Uterine smooth muscle cell (primary cell): ENCODE measurements around the gene DTNA. TPM values are rescaled to one million over a fixed set of nuclear protein-coding genes. Genes with fewer than 3 reads are reported as not detected.

Experiments
- total RNA-seq: library from RNA; depleted of rRNA; stranded (reverse); fragments of >200 nt; gene quantifications from 2 replicates; pipeline ENCODE4 v1.2.3, GENCODE V29; 2014

DTNA gene
- 12.5 and 17.2 TPM in 2 replicates for total RNA-seq

DNA sequence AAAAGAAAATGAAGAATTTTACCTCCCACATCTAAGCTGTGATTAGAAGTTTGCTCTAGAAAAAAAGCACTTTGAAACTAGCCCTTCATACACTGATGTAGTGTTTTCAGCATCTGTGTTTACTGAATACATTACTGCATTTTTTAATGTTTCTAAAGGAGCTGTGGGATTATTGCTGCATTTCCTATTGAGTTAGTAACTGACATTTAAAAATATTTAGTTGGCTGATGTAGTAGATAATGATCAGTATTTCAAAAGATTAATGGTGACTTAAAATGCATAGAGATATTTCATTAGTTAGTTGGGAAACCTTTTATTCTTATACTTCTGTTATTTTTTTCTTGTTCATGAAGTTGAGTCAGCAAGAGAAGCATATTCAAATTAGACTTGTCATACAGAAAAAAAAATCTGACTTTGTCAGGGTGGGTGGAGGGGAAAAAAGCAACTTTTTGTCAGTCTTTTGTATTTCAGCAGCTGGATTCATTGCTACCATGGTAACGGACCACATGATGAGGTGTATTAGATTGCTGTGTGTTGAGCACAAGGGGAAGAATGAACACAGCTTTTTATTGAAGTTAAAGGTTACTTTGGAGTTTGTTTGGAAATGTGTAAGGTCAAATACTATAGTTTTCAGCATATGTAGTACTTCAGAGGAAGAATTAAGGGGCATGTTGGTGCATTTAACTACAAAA lies at the start of gene DTNA:
DTNA (plus strand) TSS at position 549 of the 692 bp plus-strand sequence. CDS start 45,679 bp downstream, outside the sequence.

